Mesenchymal stem cell (in vitro differentiated cells and primary cell): ENCODE data around the gene ATXN7L1.

Source experiments
- DNase-seq: peaks from one replicate; pipeline ENCODE4 v3.0.0-alpha.2; 2013
- H2AFZ ChIP-seq: one replicate; pipeline ENCODE4 v1.6.1; 2013; ENCODE audit warnings: low read depth, mild to moderate bottlenecking, control low read depth, inconsistent platforms, low read length, moderate library complexity
- H2AK5ac ChIP-seq: 2 replicates; pipeline ENCODE4 v1.6.1; 2013; ENCODE audit warnings: low read length, moderate library complexity, mild to moderate bottlenecking, inconsistent platforms; ENCODE audit not compliant: severe bottlenecking
- H2BK120ac ChIP-seq: one replicate; pipeline ENCODE4 v1.6.1; 2013; ENCODE audit warnings: low read depth, mild to moderate bottlenecking, inconsistent platforms, low read length, moderate library complexity
- H2BK12ac ChIP-seq, 2 experiments: one replicate each; pipeline ENCODE4 v1.6.1; 2013; ENCODE audit warnings: inconsistent platforms in 2 of 2, low read length in 2 of 2, mild to moderate bottlenecking in 2 of 2, moderate library complexity in 2 of 2, control low read depth in 1 of 2
- H2BK15ac ChIP-seq: one replicate; pipeline ENCODE4 v1.6.1; 2013; ENCODE audit warnings: mild to moderate bottlenecking, low read depth, inconsistent platforms; ENCODE audit not compliant: poor library complexity, severe bottlenecking
- H2BK5ac ChIP-seq: 2 replicates; pipeline ENCODE4 v1.6.1; 2013; ENCODE audit warnings: low read depth, mild to moderate bottlenecking, low read length, control low read depth, inconsistent platforms; ENCODE audit not compliant: poor library complexity, severe bottlenecking
- H3K14ac ChIP-seq, 2 experiments: one replicate each; pipeline ENCODE4 v1.6.1; 2013; ENCODE audit warnings: inconsistent platforms in 2 of 2, low read length in 2 of 2, control low read depth in 1 of 2, mild to moderate bottlenecking in 1 of 2, moderate library complexity in 1 of 2
- H3K18ac ChIP-seq, 2 experiments: one replicate each; pipeline ENCODE4 v1.6.1; 2013; ENCODE audit warnings: inconsistent platforms in 2 of 2, low read length in 2 of 2, control low read depth in 1 of 2, low read depth in 1 of 2, mild to moderate bottlenecking in 1 of 2
- H3K23ac ChIP-seq, 2 experiments: one replicate each; pipeline ENCODE4 v1.6.1; 2013; ENCODE audit warnings: inconsistent platforms in 2 of 2, low read length in 2 of 2, mild to moderate bottlenecking in 2 of 2, moderate library complexity in 2 of 2, control low read depth in 1 of 2
- H3K27ac ChIP-seq: 2 replicates; pipeline ENCODE4 v1.5.1; 2013; ENCODE audit warnings: mild to moderate bottlenecking, moderate library complexity, low read length, control low read depth, inconsistent platforms; ENCODE audit not compliant: poor library complexity, severe bottlenecking
- H3K27me3 ChIP-seq, 2 experiments: 2 replicates each; pipeline versions ENCODE4 v1.6.1 to v1.7.0; 2013; ENCODE audit warnings: low read length in 2 of 2, mild to moderate bottlenecking in 2 of 2, moderate library complexity in 2 of 2, control low read depth in 1 of 2, inconsistent platforms in 1 of 2; ENCODE audit not compliant: control insufficient read depth in 1 of 2, insufficient read depth in 1 of 2
- H3K36me3 ChIP-seq, 2 experiments: 2 replicates each; pipeline versions ENCODE4 v1.6.1 to v1.7.0; 2013; ENCODE audit warnings: low read length in 2 of 2, control low read depth in 1 of 2, inconsistent platforms in 1 of 2, low read depth in 1 of 2, mild to moderate bottlenecking in 1 of 2; ENCODE audit not compliant: insufficient read depth in 2 of 2, control insufficient read depth in 1 of 2
- H3K4ac ChIP-seq, 2 experiments: one replicate each; pipeline ENCODE4 v1.6.1; 2013; ENCODE audit warnings: inconsistent platforms in 2 of 2, low read length in 2 of 2, mild to moderate bottlenecking in 2 of 2, moderate library complexity in 2 of 2, control low read depth in 1 of 2, low read depth in 1 of 2
- H3K4me1 ChIP-seq: 2 replicates; pipeline ENCODE4 v1.6.1; 2013; ENCODE audit warnings: low read depth, low read length, control low read depth; ENCODE audit not compliant: control insufficient read depth, insufficient read depth
- H3K4me2 ChIP-seq: 2 replicates; pipeline ENCODE4 v1.6.1; 2013; ENCODE audit warnings: low read length, mild to moderate bottlenecking, inconsistent platforms; ENCODE audit not compliant: poor library complexity, severe bottlenecking
- H3K4me3 ChIP-seq, 2 experiments: 2 replicates each; pipeline versions ENCODE4 v1.5.1 to v1.7.0; 2013; ENCODE audit warnings: low read length in 2 of 2, mild to moderate bottlenecking in 2 of 2, control low read depth in 1 of 2, low read depth in 1 of 2; ENCODE audit not compliant: insufficient read depth in 1 of 2
- H3K79me1 ChIP-seq: replicated peaks from 2 replicates; pipeline ENCODE4 v1.6.1; 2013; ENCODE audit warnings: mild to moderate bottlenecking, control low read depth, low read length, inconsistent platforms; ENCODE audit not compliant: poor library complexity, severe bottlenecking
- H3K9ac ChIP-seq: 2 replicates; pipeline ENCODE4 v1.7.0; 2013; ENCODE audit warnings: mild to moderate bottlenecking, low read length, moderate library complexity
- H3K9me3 ChIP-seq: 2 replicates; pipeline ENCODE4 v1.7.0; 2013; ENCODE audit warnings: mild to moderate bottlenecking, low read length; ENCODE audit not compliant: control insufficient read depth
- H4K8ac ChIP-seq: one replicate; pipeline ENCODE4 v1.6.1; 2013; ENCODE audit warnings: inconsistent platforms, mild to moderate bottlenecking, low read length, moderate library complexity
- H4K91ac ChIP-seq: one replicate; pipeline ENCODE4 v1.6.1; 2013; ENCODE audit warnings: mild to moderate bottlenecking, low read length, inconsistent platforms
- WGBS: methylation state at CpG from one replicate; pipeline ENCODE4 v1.1.7; 2013; ENCODE audit warnings: mixed read lengths; 5-methylcytosine and 5-hydroxymethylcytosine counted together

ATXN7L1 gene

DNA sequence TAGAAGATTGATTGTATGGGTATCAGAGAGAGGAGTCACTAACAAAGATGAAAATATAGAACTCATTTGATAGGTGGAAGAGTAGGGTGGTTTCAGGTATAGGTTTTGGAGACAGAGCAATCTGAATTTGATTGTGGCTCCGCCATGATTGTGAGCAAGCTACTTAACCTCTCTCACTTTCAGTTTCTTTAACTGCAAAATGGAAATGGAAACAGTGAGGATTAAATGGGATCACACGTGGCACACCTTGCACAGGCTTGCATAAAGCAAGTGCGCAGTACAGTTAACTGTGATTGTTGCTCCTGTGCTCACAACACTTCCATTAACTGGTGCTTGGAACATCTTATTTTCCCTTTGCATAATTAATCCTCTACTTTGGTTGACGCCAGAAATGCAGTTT lies 54.9 kb downstream of the ATXN7L1 start:
- no peak for DNase-seq
- no peak overlapping the region for H4K91ac ChIP-seq
- H3K4me2 ChIP-seq: no peak overlapping the region
- H3K18ac ChIP-seq: no peak overlapping the region
- H2AK5ac ChIP-seq: no peak overlapping the region
- no peak overlapping the region for H4K8ac ChIP-seq
- no peak overlapping the region for H2BK15ac ChIP-seq
- H3K23ac ChIP-seq: no peak overlapping the region
- H3K14ac ChIP-seq: no peak overlapping the region
- no peak overlapping the region for H2BK5ac ChIP-seq
- no peak overlapping the region for H3K27ac ChIP-seq
- no peaks in the 10 kb centered on the region for H3K4me1 ChIP-seq
- H3K4me3 ChIP-seq: no peak overlapping the region
- H2BK120ac ChIP-seq: no peak overlapping the region
- peaks cover 18% of the 10 kb centered on the region for H3K79me1 ChIP-seq
- H2BK12ac ChIP-seq: no peak overlapping the region
- H3K9ac ChIP-seq: no peak overlapping the region
- H3K9me3 ChIP-seq: no peaks in the 10 kb centered on the region
- H3K4ac ChIP-seq: no peak overlapping the region
- 97% methylated on average over 4 of the region's 4 CpGs for WGBS
- H3K36me3 ChIP-seq: peaks cover 5 to 13% of the 10 kb centered on the region in 2 experiments
- H2AFZ ChIP-seq: no peak overlapping the region
- H3K27me3 ChIP-seq: no peaks in the 10 kb centered on the region

DNA sequence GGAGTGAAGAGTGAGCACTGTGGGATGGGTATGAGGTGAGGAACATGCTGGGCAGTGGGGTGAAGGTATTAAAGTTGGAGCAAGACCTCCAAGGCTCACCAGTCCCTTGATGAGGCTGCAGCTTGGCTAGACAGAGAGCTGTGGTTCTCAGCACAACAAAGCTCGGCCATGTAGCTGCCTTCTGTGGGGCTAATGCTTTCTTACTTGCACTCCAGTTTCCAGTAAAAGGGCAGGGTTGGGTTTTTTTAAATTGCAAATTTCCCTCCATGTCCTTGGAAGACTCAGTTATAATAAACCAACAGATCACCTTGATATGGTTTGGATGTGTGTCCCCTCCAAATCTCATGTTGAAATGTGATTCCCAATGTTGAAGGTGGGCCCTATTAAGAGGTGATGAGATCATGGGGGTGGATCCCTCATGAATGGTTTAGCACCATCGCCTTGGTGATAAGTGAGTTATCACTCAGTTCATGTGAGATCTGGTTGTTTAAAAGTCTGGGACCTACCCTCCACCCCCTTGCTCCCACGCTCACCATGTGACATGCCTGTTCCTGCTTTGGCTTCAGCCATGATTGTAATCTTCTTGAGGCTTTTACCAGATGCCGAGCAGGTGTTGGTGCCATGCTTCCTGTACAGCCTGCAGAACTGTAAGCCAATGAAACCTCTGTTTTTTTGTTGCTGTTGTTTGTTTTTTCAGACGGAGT lies 55.9 kb downstream of the ATXN7L1 start:
- H3K18ac ChIP-seq: no peak overlapping the region
- H2BK15ac ChIP-seq: no peak overlapping the region
- no peak overlapping the region for H2AFZ ChIP-seq
- no peak overlapping the region for H3K4ac ChIP-seq
- H3K36me3 ChIP-seq: peaks cover 5 to 13% of the 10 kb centered on the region in 2 experiments
- H4K91ac ChIP-seq: no peak overlapping the region
- H3K9me3 ChIP-seq: no peaks in the 10 kb centered on the region
- no peaks in the 10 kb centered on the region for H3K4me1 ChIP-seq
- 93% methylated on average over 5 of the region's 5 CpGs for WGBS
- H2BK12ac ChIP-seq: no peak overlapping the region
- H3K4me3 ChIP-seq: no peak overlapping the region
- no peak for DNase-seq
- H3K27me3 ChIP-seq: no peaks in the 10 kb centered on the region
- H2BK120ac ChIP-seq: no peak overlapping the region
- H3K79me1 ChIP-seq: peaks cover 18% of the 10 kb centered on the region
- H2AK5ac ChIP-seq: no peak overlapping the region
- H3K23ac ChIP-seq: no peak overlapping the region
- no peak overlapping the region for H3K4me2 ChIP-seq
- no peak overlapping the region for H3K9ac ChIP-seq
- no peak overlapping the region for H2BK5ac ChIP-seq
- H4K8ac ChIP-seq: peak overlapping the region; percentile 8
- no peak overlapping the region for H3K27ac ChIP-seq
- H3K14ac ChIP-seq: no peak overlapping the region

DNA sequence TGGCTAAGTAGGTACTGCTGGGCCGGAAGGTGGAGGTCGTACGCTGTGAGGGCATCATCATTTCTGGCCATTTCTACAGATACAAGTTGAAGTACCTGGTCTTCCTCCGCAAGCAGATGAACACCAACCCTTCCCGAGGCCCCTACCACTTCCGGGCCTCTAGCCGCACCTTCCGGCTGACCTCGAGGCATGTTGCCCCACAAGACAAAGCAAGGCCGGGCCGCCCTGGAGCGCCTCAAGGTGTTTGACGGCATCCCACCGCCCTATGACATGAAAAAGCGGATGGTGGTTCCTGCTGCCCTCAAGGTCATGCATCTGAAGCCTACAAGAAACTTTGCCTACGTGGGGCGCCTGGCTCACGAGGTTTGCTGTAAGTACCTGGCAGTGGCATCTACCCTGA lies 56.8 kb downstream of the ATXN7L1 start:
- Histone ChIP-seq H2AFZ (no peak overlapping the region), H2AK5ac (no peak overlapping the region), H3K4me3 (no peak overlapping the region), H2BK5ac (no peak overlapping the region), H4K8ac (no peak overlapping the region), H3K27ac (no peak overlapping the region), H3K4ac (no peak overlapping the region), H2BK12ac (no peak overlapping the region), H3K79me1 (peaks cover 16% of the 10 kb centered on the region), H3K4me2 (no peak overlapping the region), H3K18ac (peak overlapping the region in 1 of 2 experiments; percentile 14), H3K27me3 (no peaks in the 10 kb centered on the region), H2BK15ac (no peak overlapping the region), H3K36me3 (peaks cover 5 to 13% of the 10 kb centered on the region in 2 experiments), H3K23ac (no peak overlapping the region), H2BK120ac (no peak overlapping the region), H3K14ac (no peak overlapping the region), H3K9me3 (no peaks in the 10 kb centered on the region), H4K91ac (no peak overlapping the region), H3K4me1 (no peaks in the 10 kb centered on the region), H3K9ac (no peak overlapping the region)
- WGBS: 97% methylated on average over 18 of the region's 18 CpGs
- no peak for DNase-seq

DNA sequence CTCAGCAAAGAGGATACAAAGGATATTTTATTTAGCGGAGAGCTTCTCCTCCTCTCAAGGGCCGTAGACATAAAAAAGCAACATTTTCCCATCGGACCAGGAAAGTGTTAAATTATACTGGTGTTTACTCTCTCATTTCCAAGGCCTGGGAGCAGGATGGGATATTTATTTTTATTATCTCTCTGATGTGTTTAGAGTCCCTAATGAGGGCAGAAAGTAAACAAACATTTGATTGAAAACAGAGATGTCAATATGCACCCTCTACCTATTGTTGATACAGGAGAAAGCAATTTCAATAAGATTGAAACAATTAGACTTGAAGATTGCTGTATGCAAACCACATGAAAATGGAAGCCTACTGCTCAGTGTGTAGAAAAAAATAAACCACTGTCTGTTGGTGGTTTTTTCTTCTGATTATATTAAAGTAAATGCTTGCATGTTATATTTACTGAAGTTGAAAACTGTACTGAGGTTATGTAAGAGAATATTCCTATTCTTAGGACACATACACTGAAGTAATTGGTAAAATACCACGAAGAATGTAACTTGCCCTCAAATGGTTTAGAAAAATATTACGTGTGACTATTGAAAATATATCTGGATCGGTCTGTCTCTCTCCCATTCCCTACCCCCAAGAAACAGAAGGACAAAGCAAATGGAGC lies 59.3 kb downstream of the ATXN7L1 start:
- Histone ChIP-seq H3K79me1 (peaks cover 9% of the 10 kb centered on the region), H2AK5ac (no peak overlapping the region), H3K4me3 (no peak overlapping the region), H3K27ac (no peak overlapping the region), H3K27me3 (no peaks in the 10 kb centered on the region), H3K4me2 (no peak overlapping the region), H3K4ac (no peak overlapping the region), H2AFZ (no peak overlapping the region), H3K9ac (no peak overlapping the region), H4K8ac (no peak overlapping the region), H3K9me3 (no peaks in the 10 kb centered on the region), H3K14ac (no peak overlapping the region), H3K18ac (no peak overlapping the region), H4K91ac (no peak overlapping the region), H3K23ac (no peak overlapping the region), H2BK15ac (no peak overlapping the region), H3K36me3 (peaks cover 5 to 13% of the 10 kb centered on the region in 2 experiments), H2BK120ac (no peak overlapping the region), H3K4me1 (no peaks in the 10 kb centered on the region), H2BK5ac (no peak overlapping the region), H2BK12ac (no peak overlapping the region)
- no peak for DNase-seq
- 88% methylated on average over 2 of the region's 6 CpGs for WGBS
